ENCODE measurements around the gene ALDH1L1. TPM values are rescaled to one million over a fixed set of nuclear protein-coding genes. Genes with fewer than 3 reads are reported as not detected.
A peak's percentile ranks its signal among the peaks of the same experiment; 100 is the strongest.
"Not testable (repeated sequence)": the region's sequence is repeated elsewhere in the genome, so short reads cannot be mapped to it uniquely, and the experiment has no call there.

The ALDH1L1 gene
- total RNA-seq, 1 donor from 2014 or later, result 4.1 TPM

GRCh38 chr3:126080970-126081369, 99.4 kb downstream of the ALDH1L1 start:
- no peak for DNase-seq (ENCODE audit: low spot score)
- no peak for ATAC-seq
- intact Hi-C loops (cut with DNase I), result no loop called here

GRCh38 chr3:126078866-126079265, 101.5 kb downstream of the ALDH1L1 start:
- intact Hi-C loops (cut with DNase I), result no loop called here
- ATAC-seq (no peak), DNase-seq (ENCODE audit: low spot score) (no peak)

GRCh38 chr3:126077754-126078153, 102.6 kb downstream of the ALDH1L1 start:
- DNase-seq (ENCODE audit: low spot score), result no peak
- no peak for ATAC-seq
- intact Hi-C loops (cut with DNase I), result no loop called here

DNA sequence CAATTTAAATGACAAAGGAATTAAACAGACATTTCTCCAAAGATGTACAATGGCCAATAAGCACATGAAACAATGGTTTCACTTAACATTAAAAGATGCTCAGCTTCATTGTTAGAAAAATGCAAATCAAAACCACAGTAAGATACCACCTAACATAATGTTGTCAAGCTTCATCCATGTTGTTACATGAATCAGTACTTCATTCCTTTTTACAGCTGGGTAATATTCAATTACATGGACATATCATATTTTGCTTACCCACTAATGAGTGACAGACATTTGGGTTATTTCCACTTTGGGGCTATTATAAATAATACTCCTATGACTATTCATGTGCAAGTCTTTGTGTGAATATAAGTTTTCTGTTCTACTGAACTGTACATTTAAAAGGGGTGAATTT, 104.2 kb downstream of the ALDH1L1 start:
- intact Hi-C loops (cut with DNase I), result no loop called here
- DNase-seq (ENCODE audit: low spot score) (no peak), ATAC-seq (no peak)

DNA sequence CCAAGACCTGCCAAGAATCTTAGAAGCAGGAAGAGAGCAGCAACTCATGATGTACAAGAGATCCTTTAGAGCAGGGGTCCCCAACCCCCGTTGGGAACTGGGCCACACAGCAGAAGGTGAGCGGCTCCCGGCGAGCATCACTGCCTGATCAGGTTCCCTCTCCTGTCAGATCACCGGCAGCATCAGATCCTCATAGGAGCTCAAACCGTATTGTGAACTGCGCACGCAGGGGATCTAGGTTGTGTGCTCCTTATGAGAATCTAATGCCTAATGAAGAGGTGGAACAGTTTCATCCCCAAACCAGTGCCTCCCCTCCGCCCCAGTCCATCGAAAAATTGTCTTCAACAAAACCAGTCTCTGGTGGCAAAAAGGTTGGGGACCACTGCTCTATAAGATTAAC, 110.2 kb downstream of the ALDH1L1 start:
- no peak for ATAC-seq
- no peak for DNase-seq (ENCODE audit: low spot score)
- intact Hi-C loops (cut with DNase I), result no loop called here

DNA sequence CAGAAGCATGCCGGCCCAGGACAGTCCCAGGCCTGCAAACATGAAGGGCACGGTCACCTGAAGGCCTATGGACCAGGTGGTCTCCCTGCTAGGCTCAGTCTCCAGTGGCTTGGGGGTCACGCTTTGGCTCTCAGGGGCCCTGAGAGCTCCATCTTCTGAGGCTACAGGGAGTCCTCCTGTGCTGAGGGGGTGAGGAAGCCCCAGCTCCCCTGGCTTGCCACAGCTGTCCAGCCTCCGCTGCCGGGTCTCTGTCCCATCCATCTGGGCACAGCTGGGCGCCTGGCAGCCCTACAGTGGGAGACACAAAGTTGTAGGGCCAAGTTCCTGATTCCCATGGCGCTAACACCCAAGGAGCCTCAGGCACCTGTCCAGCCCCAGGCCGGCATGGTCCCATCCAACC, 112.4 kb downstream of the ALDH1L1 start:
- intact Hi-C loops (cut with DNase I), result no loop called here
- DNase-seq (ENCODE audit: low spot score) (no peak), ATAC-seq (no peak)

- DNase-seq (ENCODE audit: low spot score); ATAC-seq; intact Hi-C loops (cut with DNase I): not testable (repeated sequence)
Observed at GRCh38 chr3:126066676-126067075, 113.7 kb downstream of the ALDH1L1 start.

DNA sequence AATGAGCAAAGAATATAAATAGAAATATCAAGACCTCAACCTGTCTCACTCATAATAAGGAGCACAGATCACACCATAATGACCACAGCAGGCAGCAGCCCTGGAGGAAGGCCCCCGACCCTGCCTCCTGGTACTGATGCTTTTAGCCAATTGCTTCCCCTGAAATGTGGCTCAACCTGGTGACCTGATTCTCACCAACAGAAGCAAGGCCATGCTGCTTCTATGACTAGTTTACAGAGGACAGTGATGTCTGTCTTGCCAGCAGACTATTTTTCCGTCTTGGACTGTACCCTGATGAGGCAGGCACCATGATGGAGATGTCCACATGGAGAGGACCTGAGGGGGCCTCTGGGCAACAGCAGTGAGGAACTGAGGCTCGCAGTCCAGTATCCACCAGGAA, 114.5 kb downstream of the ALDH1L1 start:
- intact Hi-C loops (cut with DNase I), result no loop called here
- ATAC-seq (no peak), DNase-seq (ENCODE audit: low spot score) (no peak)

DNA sequence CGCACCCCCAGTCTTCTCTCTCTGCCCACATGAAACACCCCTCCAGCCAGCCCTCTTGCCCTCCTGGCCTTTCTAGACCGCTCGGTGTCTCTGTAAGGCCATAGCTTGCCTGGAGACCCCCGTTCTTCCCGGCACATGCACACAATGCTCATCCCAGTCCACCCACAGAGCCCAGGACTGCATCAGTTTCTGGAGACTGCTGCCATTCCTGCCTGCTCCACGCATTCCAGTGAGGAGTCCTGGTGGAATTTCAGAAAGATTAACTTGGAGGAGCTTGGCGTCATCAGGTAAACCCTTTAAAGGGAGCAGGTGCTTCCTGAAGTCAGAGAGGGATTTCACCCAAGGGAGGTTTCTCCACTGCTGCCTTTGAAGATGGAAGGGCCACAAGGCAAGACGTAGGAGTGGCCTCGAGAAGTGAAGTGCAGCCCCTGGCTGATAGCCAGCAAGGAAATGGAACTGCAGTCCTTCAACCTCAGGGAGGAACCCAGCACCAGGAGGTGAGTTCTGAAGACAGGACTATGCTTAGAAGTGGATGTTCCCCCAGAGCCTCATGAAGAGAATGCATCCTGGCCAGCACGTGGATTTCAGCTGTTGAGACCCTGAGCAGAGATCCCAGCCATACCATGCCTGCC, 115.6 kb downstream of the ALDH1L1 start:
- DNase-seq (ENCODE audit: low spot score) (no peak), ATAC-seq (no peak)
- intact Hi-C loops (cut with DNase I), result no loop called here

DNA sequence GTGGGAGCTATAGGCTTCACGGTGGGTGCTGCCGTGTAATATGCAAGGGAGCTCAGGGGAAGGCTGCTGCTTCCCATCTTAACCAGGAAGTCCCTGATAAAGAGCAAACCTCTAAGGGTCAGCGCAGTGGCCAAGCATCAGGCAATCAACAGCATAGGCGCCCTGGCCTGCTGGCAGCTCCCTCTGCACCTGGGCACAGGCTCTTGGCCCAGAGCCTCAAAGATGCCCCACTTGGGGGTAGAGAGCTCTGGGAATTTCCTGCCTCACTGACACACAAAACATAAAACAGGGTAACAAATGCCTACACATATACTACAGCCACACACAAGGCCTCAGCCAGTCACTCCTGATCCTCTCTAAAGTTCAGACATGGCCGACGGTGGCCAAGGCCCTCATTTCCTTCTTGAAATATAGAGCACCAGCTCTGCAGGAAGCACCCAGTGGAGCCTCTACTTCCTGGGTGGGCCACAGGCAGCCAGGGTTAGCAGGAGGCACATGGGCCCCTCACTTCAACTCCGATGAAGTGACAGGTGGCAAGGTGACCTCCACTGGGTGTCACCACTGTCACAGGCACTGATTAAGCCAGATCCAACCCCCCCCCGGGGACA, 116.9 kb downstream of the ALDH1L1 start:
- DNase-seq (ENCODE audit: low spot score), result no peak
- ATAC-seq, result no peak
- intact Hi-C loops (cut with DNase I), result no loop called here

- ATAC-seq, result no peak
- intact Hi-C loops (cut with DNase I), result no loop called here
- DNase-seq (ENCODE audit: low spot score), result no peak
Observed at GRCh38 chr3:126061301-126062032, 118.9 kb downstream of the ALDH1L1 start.

- DNase-seq (ENCODE audit: low spot score) (no peak), ATAC-seq (no peak)
- intact Hi-C loops (cut with DNase I), result no loop called here
Observed at GRCh38 chr3:126060613-126061145, 119.7 kb downstream of the ALDH1L1 start.

- no peak for DNase-seq (ENCODE audit: low spot score)
- no peak for ATAC-seq
- intact Hi-C loops (cut with DNase I), result no loop called here
Observed at GRCh38 chr3:126058666-126059065, 121.7 kb downstream of the ALDH1L1 start.

- intact Hi-C loops (cut with DNase I), result no loop called here
- no peak for DNase-seq (ENCODE audit: low spot score)
- ATAC-seq, result no peak
Observed at GRCh38 chr3:126057936-126058335, 122.5 kb downstream of the ALDH1L1 start.

DNA sequence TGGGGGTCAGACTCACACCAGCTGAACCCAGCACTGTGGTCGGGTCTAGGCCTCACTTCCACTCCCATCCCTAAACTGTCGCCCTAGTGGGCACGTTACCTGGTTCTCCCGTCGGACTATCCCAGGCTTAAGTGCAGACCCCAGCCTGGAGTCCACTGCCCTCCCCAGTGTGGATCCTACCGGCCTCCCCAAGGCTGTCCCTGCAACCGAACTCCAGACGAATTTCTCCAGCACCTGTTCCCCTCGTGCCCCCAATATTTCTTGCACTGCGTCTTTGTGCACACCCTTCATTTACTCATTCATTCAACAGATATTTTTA, 122.9 kb downstream of the ALDH1L1 start:
- DNase-seq (ENCODE audit: low spot score) (no peak), ATAC-seq (no peak)
- intact Hi-C loops (cut with DNase I), result no loop called here

- ATAC-seq (peak; percentile 27), DNase-seq (ENCODE audit: low spot score) (no peak)
- intact Hi-C loops (cut with DNase I), result no loop called here
Observed at GRCh38 chr3:126056681-126057500, 123.5 kb downstream of the ALDH1L1 start.

DNA sequence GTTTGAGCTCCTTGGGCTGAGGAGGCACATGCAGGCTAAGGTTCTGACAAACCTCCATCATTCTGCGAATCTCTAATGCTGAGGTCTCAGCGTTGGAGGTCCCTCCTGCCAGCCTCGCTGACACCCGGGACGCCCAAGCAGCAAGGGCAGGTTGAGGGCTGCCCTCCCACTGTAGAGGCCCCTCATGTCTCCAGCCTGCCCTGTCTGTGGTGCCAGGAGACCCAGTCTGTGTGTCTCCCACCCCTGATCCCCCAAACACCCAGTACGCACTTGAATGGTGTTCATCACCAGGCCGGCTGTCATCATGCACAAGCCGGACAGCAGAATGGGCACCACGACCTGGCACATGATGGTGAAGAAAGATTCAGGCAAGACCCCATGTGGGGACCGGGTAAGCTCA, 124.3 kb downstream of the ALDH1L1 start:
- ATAC-seq, result no peak
- intact Hi-C loops (cut with DNase I), result no loop called here
- no peak for DNase-seq (ENCODE audit: low spot score)

DNA sequence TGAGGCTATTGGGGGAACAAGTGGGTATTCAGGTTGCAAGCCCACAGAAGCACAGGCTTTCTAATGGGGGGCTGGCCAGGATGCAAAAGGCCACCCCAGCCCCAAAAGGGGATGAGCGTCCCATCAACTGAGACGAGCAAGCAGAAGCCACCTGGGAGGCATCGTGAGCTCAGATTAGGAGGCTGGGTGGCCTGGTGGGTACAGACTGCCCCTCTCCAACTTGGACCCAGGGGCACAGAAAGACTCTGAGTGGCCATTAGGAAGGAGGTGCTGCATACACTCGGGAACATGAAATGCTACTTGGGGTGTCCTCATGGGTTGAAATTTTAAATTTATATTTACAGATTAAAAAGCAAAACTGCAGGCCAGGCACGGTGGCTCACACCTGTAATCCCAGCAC, 125.5 kb downstream of the ALDH1L1 start:
- DNase-seq (ENCODE audit: low spot score) (no peak), ATAC-seq (no peak)
- intact Hi-C loops (cut with DNase I), result no loop called here

DNA sequence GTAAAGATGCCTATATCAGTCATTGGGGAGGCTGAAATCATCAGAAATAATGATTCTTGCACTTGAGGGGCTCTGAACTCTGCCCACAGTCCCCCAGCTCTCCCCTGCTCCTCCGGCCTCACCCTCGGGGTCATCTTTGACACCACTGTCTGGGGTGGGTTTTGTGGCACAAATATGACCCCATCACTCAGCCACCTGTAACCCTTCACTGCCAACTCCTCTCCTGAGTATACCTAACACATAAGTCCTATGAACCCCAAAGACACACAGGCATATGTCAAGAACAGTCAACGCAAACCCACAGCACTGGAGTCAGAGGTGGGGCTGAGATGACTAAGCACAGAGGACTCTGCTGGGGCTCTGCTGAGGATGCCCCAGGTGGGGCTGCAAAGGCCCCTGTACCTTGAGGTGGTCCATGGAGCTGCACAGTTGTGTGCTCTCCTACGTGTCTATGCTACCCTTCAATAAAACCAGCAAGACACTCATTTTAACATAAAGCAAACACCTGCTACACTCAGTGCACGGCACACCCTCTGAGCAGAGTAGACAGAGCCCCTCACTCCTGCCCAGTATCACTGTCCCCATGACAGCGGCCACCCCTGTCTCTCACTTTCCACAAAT, 126.3 kb downstream of the ALDH1L1 start:
- intact Hi-C loops (cut with DNase I), result no loop called here
- no peak for DNase-seq (ENCODE audit: low spot score)
- no peak for ATAC-seq
